Measurements from ENCODE around the gene BICRA. TPM values are rescaled to one million over a fixed set of nuclear protein-coding genes. Genes with fewer than 3 reads are reported as not detected.
A peak's percentile ranks its signal among the peaks of the same experiment; 100 is the strongest.

BICRA gene
- total RNA-seq, 2 experiments from 2014 or later, result 9.8 to 13.3 TPM

DNA sequence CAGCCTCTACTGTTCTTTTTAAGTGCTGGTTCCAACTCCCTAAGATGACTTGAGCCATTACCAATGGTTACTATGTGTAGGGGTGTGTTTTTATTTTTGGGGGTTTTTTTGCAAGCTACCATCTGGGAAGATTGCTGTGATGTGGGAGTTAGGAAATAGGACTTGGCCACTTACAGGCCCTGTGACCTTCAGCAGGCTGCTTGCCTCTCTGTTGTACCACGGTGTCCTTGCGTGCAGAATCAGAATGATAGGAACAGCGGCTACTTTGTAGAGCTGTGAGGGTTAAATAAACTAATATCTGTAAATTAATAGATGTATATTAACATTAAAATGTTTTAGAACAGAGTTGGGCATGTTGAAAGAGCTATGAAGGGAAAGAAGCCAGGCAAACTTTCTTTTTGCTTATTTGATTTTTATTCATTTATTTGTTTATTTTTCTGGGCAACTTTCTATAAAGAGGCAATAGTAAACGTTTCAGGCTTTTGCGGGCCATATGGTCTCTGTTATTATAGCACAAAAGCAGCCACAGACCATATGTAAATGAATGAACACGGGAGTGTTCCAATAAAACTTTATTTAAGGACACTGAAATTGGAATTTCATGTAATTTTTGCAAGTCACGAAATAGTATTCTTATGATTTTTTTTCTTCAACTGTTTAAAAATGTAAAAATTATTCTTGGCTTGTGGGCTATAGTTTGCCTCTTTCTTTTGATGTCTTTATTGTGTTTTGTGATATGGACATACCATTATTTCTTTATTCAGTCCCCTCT, 77.9 kb downstream of the BICRA start:
- intact Hi-C loops (cut with DNase I, micrococcal nuclease), result no loop called here
- no peak overlapping the region for H3K27ac Mint-ChIP-seq
- no peaks in the 10 kb centered on the region for H3K4me1 Mint-ChIP-seq
- peaks cover 12% of the 10 kb centered on the region for H3K36me3 Mint-ChIP-seq (ENCODE audit: low read depth)
- DNase-seq (no peak), ATAC-seq (no peak)
- no peak overlapping the region for H3K4me3 Mint-ChIP-seq
- no peaks in the 10 kb centered on the region for H3K27me3 Mint-ChIP-seq
- ChIA-PET CTCF (interaction anchor here (0.6 to 1.0 kb wide), 3 partner anchors 20 to 276 kb away, joined by 3 read pairs; partner anchors contain the start of gene EHD2), POLR2A (no interaction called here)
- H3K9me3 Mint-ChIP-seq (ENCODE audit: low read depth), result no peaks in the 10 kb centered on the region

DNA sequence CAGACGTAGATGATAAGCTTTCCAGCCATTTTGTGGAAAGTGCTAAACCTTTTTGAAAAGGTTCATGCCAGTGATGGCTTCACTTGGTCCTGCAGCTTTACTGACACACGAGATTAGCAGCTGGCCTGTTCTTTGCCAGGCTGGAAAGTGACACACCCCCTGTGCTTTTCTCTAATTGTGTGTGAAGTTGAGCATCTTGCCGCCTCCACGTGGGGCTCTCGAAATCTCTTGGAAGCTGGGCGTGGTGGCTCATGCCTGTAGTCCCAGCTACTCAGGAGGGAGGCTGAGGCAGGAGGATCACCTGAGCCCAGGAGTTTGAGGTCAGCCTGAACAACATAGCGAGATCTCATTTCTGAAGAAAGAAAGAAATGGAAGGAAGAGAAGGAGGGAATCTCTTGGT, 79.0 kb downstream of the BICRA start:
- Mint-ChIP-seq H3K4me1 (no peaks in the 10 kb centered on the region), H3K27me3 (no peaks in the 10 kb centered on the region), H3K36me3 (ENCODE audit: low read depth) (peaks cover 11% of the 10 kb centered on the region), H3K4me3 (no peak overlapping the region), H3K27ac (no peak overlapping the region), H3K9me3 (ENCODE audit: low read depth) (no peaks in the 10 kb centered on the region)
- no peak for ATAC-seq
- CTCF ChIA-PET, result interaction anchor here (0.6 to 1.2 kb wide), 4 partner anchors 9 to 190 kb away, joined by 3 to 4 read pairs (median 4); no protein-coding TSS in a partner anchor
- intact Hi-C loops (cut with DNase I, micrococcal nuclease), result no loop called here
- POLR2A ChIA-PET, result no interaction called here
- no peak for DNase-seq

DNA sequence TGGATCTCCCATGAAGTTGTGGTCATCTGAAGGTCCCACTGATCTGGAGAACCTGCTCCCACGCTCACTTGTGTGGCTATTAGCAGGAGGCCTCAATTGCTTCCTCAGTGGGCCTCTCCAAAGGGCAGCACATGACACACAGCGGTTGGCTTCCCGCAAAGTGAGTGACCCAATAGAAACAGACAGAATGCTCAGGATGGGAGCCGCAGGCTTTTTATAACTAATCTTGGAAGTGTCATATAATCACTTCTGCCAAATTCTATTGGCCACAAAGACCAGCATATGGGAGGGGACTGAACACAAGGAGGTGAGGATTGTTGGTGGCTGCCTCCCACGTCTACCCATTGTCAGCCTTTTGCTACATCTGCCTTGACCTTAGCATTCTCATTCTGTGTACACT, 82.2 kb downstream of the BICRA start:
- Mint-ChIP-seq H3K9me3 (ENCODE audit: low read depth) (no peaks in the 10 kb centered on the region), H3K27ac (no peak overlapping the region), H3K36me3 (ENCODE audit: low read depth) (peaks cover 9% of the 10 kb centered on the region), H3K27me3 (no peaks in the 10 kb centered on the region), H3K4me3 (no peak overlapping the region), H3K4me1 (no peaks in the 10 kb centered on the region)
- intact Hi-C loops (cut with DNase I, micrococcal nuclease), result loop anchor here in 1 of 2 experiments (10.0 kb wide), 1 partner anchor 176 kb away; the partner anchor contains the start of gene NAPA
- DNase-seq (no peak), ATAC-seq (no peak)
- POLR2A ChIA-PET, result interaction anchor here (0.6 kb wide), 1 partner anchor 120 kb away, joined by 4 read pairs; no protein-coding TSS in a partner anchor
- CTCF ChIA-PET, result interaction anchor here (0.7 to 1.9 kb wide), 3 partner anchors 9 to 16 kb away, joined by 4 to 9 read pairs (median 8); no protein-coding TSS in a partner anchor

DNA sequence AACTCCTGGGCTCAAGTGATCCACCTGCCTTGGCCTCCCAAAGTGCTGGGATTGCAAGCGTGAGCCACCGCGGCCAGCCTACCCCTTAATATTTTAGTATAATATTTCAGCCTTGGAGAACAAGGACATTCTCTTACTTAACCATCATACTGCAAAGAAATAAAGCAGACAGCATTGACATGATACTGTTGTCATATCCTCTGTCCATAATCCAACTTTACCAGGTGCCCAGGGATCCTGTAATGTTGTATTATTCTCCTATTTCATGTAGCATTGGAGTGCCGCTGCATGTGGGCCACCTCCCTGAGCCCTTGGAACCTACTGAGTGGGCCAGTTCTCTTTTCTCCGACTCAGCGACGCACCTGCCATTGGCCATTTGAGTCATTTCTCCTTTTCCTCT, 82.8 kb downstream of the BICRA start:
- Mint-ChIP-seq H3K36me3 (ENCODE audit: low read depth) (peaks cover 9% of the 10 kb centered on the region), H3K4me3 (no peak overlapping the region), H3K27ac (no peak overlapping the region), H3K4me1 (no peaks in the 10 kb centered on the region), H3K9me3 (ENCODE audit: low read depth) (no peaks in the 10 kb centered on the region), H3K27me3 (no peaks in the 10 kb centered on the region)
- intact Hi-C loops (cut with DNase I, micrococcal nuclease), result loop anchor here in 1 of 2 experiments (10.0 kb wide), 1 partner anchor 177 kb away; the partner anchor contains the start of gene NAPA
- ChIA-PET POLR2A (no interaction called here), CTCF (no interaction called here)
- DNase-seq, result no peak
- ATAC-seq, result no peak

DNA sequence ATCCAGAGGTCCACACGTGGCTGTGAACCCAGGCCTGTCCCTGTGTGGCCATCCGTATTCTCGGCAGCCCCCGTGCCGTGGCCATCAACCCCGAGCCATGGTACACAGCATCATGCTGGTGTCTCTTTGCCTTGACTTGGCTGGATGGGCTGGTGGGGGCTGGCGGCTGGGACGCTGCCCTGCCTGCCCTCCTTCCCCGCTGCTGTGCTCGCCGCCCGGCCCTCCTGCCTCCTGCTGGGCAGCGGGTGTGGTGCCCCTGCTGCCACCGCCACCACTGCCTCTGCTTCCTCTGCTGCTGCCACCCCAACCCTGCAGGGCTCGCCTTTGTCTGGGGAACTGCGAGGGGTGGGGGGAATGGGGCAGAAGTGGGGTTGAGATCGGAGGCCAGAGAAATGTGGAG, 84.6 kb downstream of the BICRA start:
- Mint-ChIP-seq H3K27ac (no peak overlapping the region), H3K4me3 (no peak overlapping the region), H3K27me3 (no peaks in the 10 kb centered on the region), H3K4me1 (no peaks in the 10 kb centered on the region), H3K36me3 (ENCODE audit: low read depth) (peaks cover 11% of the 10 kb centered on the region), H3K9me3 (ENCODE audit: low read depth) (no peaks in the 10 kb centered on the region)
- ATAC-seq (no peak), DNase-seq (no peak)
- ChIA-PET POLR2A (no interaction called here), CTCF (no interaction called here)
- intact Hi-C loops (cut with DNase I, micrococcal nuclease), result loop anchor here in 1 of 2 experiments (10.0 kb wide), 1 partner anchor 179 kb away; the partner anchor contains the start of gene NAPA

DNA sequence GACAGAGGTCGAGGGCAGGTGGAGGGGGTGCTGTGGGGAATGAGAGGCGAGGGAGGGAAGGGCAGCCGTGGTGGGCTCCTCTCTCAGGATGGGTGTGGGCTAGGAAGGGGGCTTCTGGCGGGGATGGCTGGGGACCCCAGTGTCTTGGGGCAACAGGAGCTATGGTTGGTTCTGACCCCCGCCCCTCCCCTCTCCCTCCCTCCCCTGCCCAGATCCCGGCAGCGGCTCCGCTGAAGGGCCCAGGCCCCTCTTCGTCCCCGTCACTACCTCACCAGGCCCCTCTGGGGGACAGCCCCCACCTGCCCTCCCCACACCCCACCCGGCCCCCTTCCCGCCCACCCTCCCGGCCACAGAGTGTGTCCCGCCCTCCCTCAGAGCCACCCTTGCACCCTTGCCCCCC, 85.0 kb downstream of the BICRA start:
- no peaks in the 10 kb centered on the region for H3K9me3 Mint-ChIP-seq (ENCODE audit: low read depth)
- CTCF ChIA-PET, result no interaction called here
- H3K27me3 Mint-ChIP-seq, result no peaks in the 10 kb centered on the region
- H3K27ac Mint-ChIP-seq, result no peak overlapping the region
- peaks cover 13% of the 10 kb centered on the region for H3K36me3 Mint-ChIP-seq (ENCODE audit: low read depth)
- ATAC-seq (no peak), DNase-seq (no peak)
- POLR2A ChIA-PET, result no interaction called here
- intact Hi-C loops (cut with DNase I, micrococcal nuclease), result loop anchor here in 1 of 2 experiments (10.0 kb wide), 1 partner anchor 179 kb away; the partner anchor contains the start of gene NAPA
- H3K4me1 Mint-ChIP-seq, result no peaks in the 10 kb centered on the region
- H3K4me3 Mint-ChIP-seq, result no peak overlapping the region

DNA sequence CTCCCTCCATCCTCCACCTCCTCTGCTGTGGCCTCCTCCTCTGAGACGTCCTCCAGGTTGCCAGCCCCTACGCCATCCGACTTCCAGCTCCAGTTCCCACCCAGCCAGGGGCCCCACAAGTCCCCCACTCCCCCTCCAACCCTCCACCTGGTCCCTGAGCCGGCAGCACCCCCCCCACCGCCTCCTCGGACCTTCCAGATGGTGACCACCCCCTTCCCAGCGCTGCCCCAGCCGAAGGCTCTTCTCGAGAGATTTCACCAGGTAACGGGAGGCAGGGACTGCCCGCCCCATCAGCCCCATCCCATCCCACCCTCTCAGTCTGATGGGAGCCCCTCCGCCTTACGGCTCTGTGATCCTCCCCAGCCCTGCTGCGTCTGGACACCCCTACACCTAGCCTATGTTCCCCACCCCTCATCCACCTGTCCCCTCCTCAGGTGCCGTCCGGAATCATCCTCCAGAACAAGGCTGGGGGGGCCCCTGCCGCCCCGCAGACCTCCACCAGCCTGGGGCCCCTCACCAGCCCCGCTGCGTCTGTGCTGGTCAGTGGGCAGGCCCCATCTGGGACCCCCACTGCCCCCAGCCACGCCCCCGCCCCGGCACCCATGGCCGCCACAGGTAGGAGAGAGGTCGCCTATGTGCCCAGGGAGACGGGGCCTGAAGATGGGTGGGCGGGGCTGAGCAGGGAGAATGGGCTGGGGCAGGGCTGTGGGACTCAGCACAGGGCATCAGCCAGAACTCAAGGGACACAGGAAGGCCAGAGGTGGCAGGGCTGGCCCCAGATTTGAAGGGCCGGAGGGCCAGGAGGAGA, 85.7 kb downstream of the BICRA start:
- intact Hi-C loops (cut with DNase I, micrococcal nuclease), result loop anchor here in 1 of 2 experiments (10.0 kb wide), 1 partner anchor 180 kb away; the partner anchor contains the start of gene NAPA
- H3K4me1 Mint-ChIP-seq, result no peaks in the 10 kb centered on the region
- H3K36me3 Mint-ChIP-seq (ENCODE audit: low read depth), result peaks cover 13% of the 10 kb centered on the region
- H3K4me3 Mint-ChIP-seq, result no peak overlapping the region
- ATAC-seq, result no peak
- no peak for DNase-seq
- POLR2A ChIA-PET, result no interaction called here
- H3K27ac Mint-ChIP-seq, result no peak overlapping the region
- H3K9me3 Mint-ChIP-seq (ENCODE audit: low read depth), result no peaks in the 10 kb centered on the region
- CTCF ChIA-PET, result no interaction called here
- H3K27me3 Mint-ChIP-seq, result no peaks in the 10 kb centered on the region

DNA sequence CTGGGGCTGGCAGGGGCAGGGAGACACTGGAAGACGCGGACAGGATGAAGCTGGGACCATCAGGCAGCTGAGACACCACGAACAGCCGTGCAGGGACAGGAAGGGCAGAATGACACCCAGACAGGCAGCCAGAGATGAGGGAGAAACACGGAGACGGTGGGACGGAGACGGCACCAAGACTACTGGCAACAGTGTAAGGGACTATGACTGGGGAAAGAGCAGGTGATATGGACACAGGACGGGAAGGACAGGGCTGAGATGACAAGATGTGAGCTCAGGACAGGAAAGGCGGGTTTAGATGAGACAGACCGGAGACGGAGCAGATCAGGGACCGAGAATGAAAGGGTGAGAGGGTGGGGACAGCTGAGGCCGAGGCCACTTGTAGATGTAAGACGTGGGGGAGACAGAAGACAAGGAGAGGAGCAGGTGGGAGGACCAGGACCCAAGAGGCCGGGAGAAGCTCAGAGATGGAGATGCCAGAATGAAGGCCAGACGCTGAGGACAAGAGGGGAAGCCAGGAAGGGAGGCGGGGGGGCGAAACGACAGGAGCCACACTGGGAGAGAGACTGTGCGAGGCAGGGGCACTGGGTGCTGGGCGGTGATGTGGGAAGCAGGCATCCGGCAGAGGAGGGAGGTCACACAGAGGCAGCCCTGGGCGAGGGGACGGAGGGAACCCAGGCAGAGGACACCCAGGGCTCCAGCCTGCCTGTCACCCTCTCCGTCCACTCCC, 86.8 kb downstream of the BICRA start:
- CTCF ChIA-PET, result interaction anchor here (0.6 to 1.3 kb wide), 4 partner anchors 12 to 263 kb away, joined by 3 to 4 read pairs (median 4); no protein-coding TSS in a partner anchor
- H3K27ac Mint-ChIP-seq, result no peak overlapping the region
- intact Hi-C loops (cut with DNase I, micrococcal nuclease), result loop anchor here in 1 of 2 experiments (10.0 kb wide), 1 partner anchor 181 kb away; the partner anchor contains the start of gene NAPA
- no peaks in the 10 kb centered on the region for H3K4me1 Mint-ChIP-seq
- H3K9me3 Mint-ChIP-seq (ENCODE audit: low read depth), result no peaks in the 10 kb centered on the region
- no peaks in the 10 kb centered on the region for H3K27me3 Mint-ChIP-seq
- DNase-seq, result no peak
- H3K4me3 Mint-ChIP-seq, result no peak overlapping the region
- peaks cover 10% of the 10 kb centered on the region for H3K36me3 Mint-ChIP-seq (ENCODE audit: low read depth)
- no peak for ATAC-seq
- POLR2A ChIA-PET, result no interaction called here

DNA sequence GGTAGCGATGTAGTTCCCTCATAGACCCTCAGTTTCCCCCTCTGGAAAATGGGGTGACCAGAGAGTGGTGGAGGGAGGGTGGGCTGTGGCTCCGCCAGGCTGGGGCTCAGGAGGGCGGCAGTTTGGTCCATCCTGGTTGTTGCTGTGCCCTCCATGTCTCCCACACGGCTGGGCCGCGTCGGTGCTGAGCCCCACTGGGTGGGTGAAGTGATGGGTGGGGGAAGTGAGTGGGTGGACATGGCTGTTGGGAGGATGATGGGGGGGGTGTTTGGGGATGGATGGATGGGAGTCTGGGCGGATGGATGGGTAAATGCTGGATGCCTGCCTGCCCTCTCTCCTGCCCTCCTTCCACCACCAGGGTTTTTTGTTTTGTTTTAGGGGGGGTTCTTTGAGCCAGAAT, 87.7 kb downstream of the BICRA start:
- H3K9me3 Mint-ChIP-seq (ENCODE audit: low read depth), result no peaks in the 10 kb centered on the region
- H3K27me3 Mint-ChIP-seq, result no peaks in the 10 kb centered on the region
- no peak for DNase-seq
- POLR2A ChIA-PET, result interaction anchor here (0.7 kb wide), 1 partner anchor 48 kb away, joined by 3 read pairs; no protein-coding TSS in a partner anchor
- no peak for ATAC-seq
- CTCF ChIA-PET, result interaction anchor here (0.5 to 1.3 kb wide), 3 partner anchors 37 to 264 kb away, joined by 3 to 4 read pairs (median 3); no protein-coding TSS in a partner anchor
- intact Hi-C loops (cut with DNase I, micrococcal nuclease), result loop anchor here in 1 of 2 experiments (10.0 kb wide), 1 partner anchor 182 kb away; the partner anchor contains the start of gene NAPA
- no peaks in the 10 kb centered on the region for H3K4me1 Mint-ChIP-seq
- H3K36me3 Mint-ChIP-seq (ENCODE audit: low read depth), result peaks cover 6% of the 10 kb centered on the region
- H3K4me3 Mint-ChIP-seq, result no peak overlapping the region
- no peak overlapping the region for H3K27ac Mint-ChIP-seq

DNA sequence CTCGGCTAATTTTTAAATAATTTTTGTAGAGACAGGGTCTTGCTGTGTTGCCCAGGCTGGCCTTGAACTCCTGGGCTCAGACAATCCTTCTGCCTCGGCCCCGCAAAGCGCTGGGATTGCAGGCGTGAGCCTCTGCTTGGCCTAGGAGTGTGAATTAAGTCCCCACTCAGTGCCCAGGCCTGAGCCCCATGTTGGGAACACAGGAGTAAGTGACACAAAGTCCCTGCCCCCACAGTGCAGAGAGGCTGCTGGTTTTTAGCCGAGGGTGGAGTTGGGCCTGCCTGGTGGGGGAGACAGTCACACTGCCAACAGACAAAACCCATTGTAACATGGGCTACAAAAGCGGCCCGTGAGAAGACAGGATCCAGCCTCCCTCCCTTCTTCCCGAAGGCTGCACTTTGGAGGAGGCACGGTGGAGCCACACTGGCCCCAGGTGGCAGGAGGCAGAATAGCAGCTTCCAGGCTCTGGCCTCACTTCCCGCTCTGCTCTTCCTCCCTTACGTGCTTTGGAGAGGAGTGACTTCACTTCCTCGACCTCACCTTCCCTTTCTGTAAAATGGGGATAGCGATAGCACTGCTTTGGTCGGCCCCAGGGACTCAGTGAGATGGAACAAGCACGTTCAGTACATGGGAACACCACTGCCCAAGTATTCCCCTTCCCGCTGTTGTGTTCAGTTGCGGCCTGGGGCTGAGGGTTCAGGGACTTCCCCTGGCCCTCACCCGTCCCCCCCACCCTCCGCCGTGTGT, 89.1 kb downstream of the BICRA start:
- ChIA-PET CTCF (interaction anchor here (0.7 to 3.5 kb wide), 13 partner anchors 9 to 269 kb away, joined by 3 to 18 read pairs (median 3); partner anchors contain the start of gene EHD2), POLR2A (no interaction called here)
- peak; percentile 88 for ATAC-seq
- H3K4me3 Mint-ChIP-seq, result no peak overlapping the region
- intact Hi-C loops (cut with DNase I, micrococcal nuclease), result loop anchor here (1.0 to 10.0 kb wide), 4 partner anchors 183 to 262 kb away; partner anchors contain the start of genes NAPA (in 2 of the 2) and KPTN (in 1 of the 2)
- H3K27me3 Mint-ChIP-seq, result no peaks in the 10 kb centered on the region
- no peaks in the 10 kb centered on the region for H3K9me3 Mint-ChIP-seq (ENCODE audit: low read depth)
- peak overlapping the region; percentile 37 for H3K27ac Mint-ChIP-seq
- peaks cover 9% of the 10 kb centered on the region for H3K36me3 Mint-ChIP-seq (ENCODE audit: low read depth)
- H3K4me1 Mint-ChIP-seq, result no peaks in the 10 kb centered on the region
- DNase-seq, result peak; percentile 80

Measured in activated CD4-positive, alpha-beta T cell treated with anti-CD3 and anti-CD28 coated beads for 36 hours (primary cell).